T-helper 2 cell (primary cell): ENCODE results near the gene LRP1B.

Experiments used
- DNase-seq, 5 experiments: peaks; one replicate each; pipeline versions ENCODE4 v3.0.0 to v3.0.0-alpha.2; 2012 to 2022

LRP1B gene

DNA sequence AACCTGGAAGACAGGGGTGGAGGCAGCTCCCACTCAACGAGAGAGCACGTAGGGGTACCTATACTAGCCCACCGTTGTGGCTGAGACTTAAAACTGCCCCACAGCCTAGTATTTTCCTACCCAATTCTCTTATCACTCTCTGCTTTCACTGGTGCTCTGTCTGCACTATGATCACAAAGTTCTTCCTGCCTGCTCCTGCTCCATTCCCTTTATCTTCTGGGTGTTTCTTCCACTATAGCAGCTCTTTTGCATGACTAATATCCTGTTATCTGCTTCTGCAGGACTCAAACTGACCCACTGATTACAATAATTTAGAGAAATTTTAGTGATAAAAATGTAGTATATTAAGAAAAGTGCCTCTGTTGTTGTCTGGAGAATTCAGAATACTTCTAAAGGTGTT lies 184.8 kb downstream of the LRP1B start:
- no peak for DNase-seq

GRCh38 chr2:141943918-141944317 lies 186.9 kb downstream of the LRP1B start:
- no peak for DNase-seq

GRCh38 chr2:141942006-141942789 lies 188.6 kb downstream of the LRP1B start:
- DNase-seq, result no peak

DNA sequence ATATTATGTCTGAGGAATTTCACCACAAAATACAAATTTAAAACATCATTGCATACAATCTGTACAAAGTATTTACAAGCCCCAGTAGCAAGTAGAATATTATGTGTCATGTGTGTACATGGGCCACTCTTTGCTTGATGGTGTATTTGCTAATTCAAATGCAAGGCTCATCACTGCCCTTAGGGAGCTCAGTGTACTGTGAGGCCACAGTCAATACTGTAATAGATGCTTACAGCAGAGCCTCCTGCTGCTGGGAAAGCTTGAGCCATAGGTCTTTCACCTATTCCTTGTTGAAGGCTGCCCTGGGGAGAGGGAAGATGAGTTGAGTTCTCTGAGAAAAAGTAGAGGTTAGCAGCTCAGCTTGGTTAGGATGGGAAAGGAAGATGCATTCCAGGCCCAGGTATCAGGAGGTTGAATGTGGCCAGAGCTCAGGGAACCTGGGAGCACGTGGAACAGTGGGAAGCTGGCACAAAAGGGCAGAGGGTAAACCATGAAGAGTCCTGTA lies 189.6 kb downstream of the LRP1B start:
- DNase-seq, result no peak

GRCh38 chr2:141940709-141941108 lies 190.1 kb downstream of the LRP1B start:
- DNase-seq, result no peak

- no peak for DNase-seq
These were observed 197.6 kb downstream of the LRP1B start for GRCh38 chr2:141933226-141933625.

- no peak for DNase-seq
These were observed 198.6 kb downstream of the LRP1B start for GRCh38 chr2:141932261-141932660.

GRCh38 chr2:141931797-141932196 lies 199.0 kb downstream of the LRP1B start:
- no peak for DNase-seq

DNA sequence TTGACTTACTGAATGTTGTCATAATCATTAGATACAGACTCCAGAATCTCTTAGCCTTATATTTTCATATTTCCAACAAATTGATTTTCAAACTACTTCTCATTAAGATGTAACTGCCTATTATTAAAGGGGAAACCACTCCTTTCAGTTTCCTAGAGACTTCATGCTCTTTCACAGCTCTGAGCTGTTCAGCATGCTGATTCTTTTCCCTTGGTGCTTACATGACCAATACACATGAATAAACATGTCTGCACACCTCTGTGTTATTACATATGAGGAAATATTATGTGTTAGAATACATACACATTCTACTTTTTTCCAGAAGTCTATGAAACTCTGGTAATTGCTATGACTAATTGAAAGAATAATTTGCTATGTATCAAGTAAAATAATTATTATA lies 200.0 kb downstream of the LRP1B start:
- no peak for DNase-seq

GRCh38 chr2:141929331-141930252 lies 201.2 kb downstream of the LRP1B start:
- DNase-seq, result no peak

GRCh38 chr2:141928476-141928875 lies 202.3 kb downstream of the LRP1B start:
- DNase-seq, result no peak

DNA sequence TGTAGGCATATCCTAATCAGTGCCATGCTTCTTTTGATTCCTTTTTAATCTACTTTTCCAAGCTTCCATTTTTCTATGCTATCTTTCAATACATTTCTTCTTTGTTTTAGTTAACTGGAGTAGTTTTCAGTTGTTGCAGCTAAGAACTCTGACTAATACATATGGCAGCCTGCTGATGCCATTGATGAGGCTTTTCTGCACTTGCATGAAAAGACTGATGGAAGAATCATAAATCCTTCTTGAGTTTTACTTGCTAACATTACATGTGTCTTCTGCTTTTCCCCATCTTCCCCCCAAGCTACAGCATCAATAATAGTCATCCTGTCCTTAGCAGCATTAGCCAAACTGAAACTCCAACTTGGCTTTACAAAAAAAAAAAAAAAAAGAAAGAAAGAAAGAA lies 203.3 kb downstream of the LRP1B start:
- no peak for DNase-seq

- no peak for DNase-seq
These were observed 205.3 kb downstream of the LRP1B start for GRCh38 chr2:141925511-141925910.

GRCh38 chr2:141923657-141924056 lies 207.2 kb downstream of the LRP1B start:
- no peak for DNase-seq

GRCh38 chr2:141911485-141912066 lies 219.2 kb downstream of the LRP1B start:
- no peak for DNase-seq

DNA sequence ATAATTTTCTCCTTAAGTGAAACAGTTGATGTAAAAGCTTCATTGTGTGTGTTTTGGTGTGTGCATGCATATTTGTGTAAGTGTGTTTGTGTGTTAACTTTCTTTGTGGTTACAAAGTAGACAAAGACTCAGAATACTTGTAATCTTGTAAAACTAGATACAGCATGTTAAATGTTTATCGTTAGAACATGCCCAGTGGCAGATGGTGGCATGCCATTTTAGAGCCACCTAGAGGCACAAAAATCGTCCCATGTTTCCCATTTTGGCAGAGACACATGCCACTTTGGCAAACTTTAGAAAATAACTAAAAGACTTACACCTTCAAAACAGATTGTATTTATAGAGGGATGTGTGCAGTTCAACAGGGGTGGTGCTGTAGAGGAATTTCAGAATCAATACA lies 224.1 kb downstream of the LRP1B start:
- DNase-seq, result no peak

GRCh38 chr2:141900826-141901225 lies 230.0 kb downstream of the LRP1B start:
- DNase-seq, result no peak

- DNase-seq, result no peak
These were observed 231.1 kb downstream of the LRP1B start for GRCh38 chr2:141899740-141900139.

DNA sequence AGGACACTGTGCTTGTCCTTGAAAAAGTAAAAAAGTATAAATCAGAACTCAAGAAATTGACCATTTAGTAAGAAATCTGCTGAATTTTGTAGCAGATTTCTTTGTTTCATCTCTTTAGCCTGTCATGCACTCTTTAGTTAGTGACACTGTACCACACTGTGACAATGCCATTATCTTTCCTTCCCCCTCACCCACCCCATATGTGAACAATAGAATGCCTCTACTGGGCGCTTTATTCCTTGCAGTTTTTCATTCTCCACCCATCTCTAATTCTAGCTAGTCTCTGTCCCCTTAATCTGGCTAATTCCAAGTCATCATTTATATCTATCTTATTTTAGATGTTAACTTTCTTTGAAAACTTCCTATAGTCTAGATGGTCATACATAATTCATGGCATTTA lies 241.0 kb downstream of the LRP1B start:
- no peak for DNase-seq

GRCh38 chr2:141888987-141889555 lies 241.7 kb downstream of the LRP1B start:
- no peak for DNase-seq

DNA sequence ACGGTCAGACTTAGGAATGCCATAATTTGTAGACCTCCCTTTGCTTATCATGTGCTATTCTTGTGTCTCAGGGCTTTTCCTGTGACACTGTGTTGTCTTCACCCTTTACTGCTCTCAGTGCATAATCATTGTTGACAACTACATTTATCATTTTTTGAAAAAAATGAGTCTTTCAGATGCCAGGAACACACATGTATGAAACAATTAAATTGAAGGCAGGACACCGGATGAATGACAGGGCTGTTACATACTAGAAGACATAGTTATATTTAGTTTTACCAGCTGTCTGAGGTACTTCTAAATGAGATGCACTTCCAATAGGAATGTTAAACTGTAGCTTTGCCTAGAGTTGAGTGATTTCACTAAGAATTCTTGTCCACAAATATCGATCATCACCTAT lies 243.5 kb downstream of the LRP1B start:
- no peak for DNase-seq

- no peak for DNase-seq
These were observed 252.8 kb downstream of the LRP1B start for GRCh38 chr2:141878016-141878415.
